Measurements from ENCODE around the gene RITA1. TPM values are rescaled to one million over a fixed set of nuclear protein-coding genes. Genes with fewer than 3 reads are reported as not detected.

RITA1 gene
- total and polyA plus RNA-seq, 9 donors: 9.3 to 12.7 (median 10.0) TPM

- peaks cover 90% of the 10 kb centered on the region for H3K36me3 ChIP-seq (ENCODE audit: control insufficient read depth, insufficient read depth, low read length)
- H3K27ac ChIP-seq (ENCODE audit: low read length): no peak overlapping the region
- peaks cover 8% of the 10 kb centered on the region for H3K4me1 ChIP-seq (ENCODE audit: control insufficient read depth, insufficient read depth, low read length)
- DNase-seq: no peak
- H3K4me3 ChIP-seq (ENCODE audit: low read length): no peak overlapping the region
- 67% methylated on average over 10 of the region's 25 CpGs for WGBS (ENCODE audit: insufficient coverage)
- H3K27me3 ChIP-seq (ENCODE audit: control insufficient read depth, insufficient read depth, low read length): peaks cover 2% of the 10 kb centered on the region
- H3K9me3 ChIP-seq (replicated peaks; ENCODE audit: control insufficient read depth, low read depth, low read length): no peaks in the 10 kb centered on the region
These were observed 23.2 kb upstream of the RITA1 start for GRCh38 chr12:113162102-113163029.

GRCh38 chr12:113163030-113163360, 22.5 kb upstream of the RITA1 start:
- no peak overlapping the region for H3K27ac ChIP-seq (ENCODE audit: low read length)
- no peaks in the 10 kb centered on the region for H3K27me3 ChIP-seq (ENCODE audit: control insufficient read depth, insufficient read depth, low read length)
- peaks cover 8% of the 10 kb centered on the region for H3K4me1 ChIP-seq (ENCODE audit: control insufficient read depth, insufficient read depth, low read length)
- H3K4me3 ChIP-seq (ENCODE audit: low read length): no peak overlapping the region
- H3K36me3 ChIP-seq (ENCODE audit: control insufficient read depth, insufficient read depth, low read length): peaks cover 90% of the 10 kb centered on the region
- H3K9me3 ChIP-seq (replicated peaks; ENCODE audit: control insufficient read depth, low read depth, low read length): no peaks in the 10 kb centered on the region
- DNase-seq: no peak
- 87% methylated on average over 6 of the region's 12 CpGs for WGBS (ENCODE audit: insufficient coverage)

- H3K4me1 ChIP-seq (ENCODE audit: control insufficient read depth, insufficient read depth, low read length): peaks cover 8% of the 10 kb centered on the region
- no peaks in the 10 kb centered on the region for H3K9me3 ChIP-seq (replicated peaks; ENCODE audit: control insufficient read depth, low read depth, low read length)
- 100% methylated on average over 4 of the region's 13 CpGs for WGBS (ENCODE audit: insufficient coverage)
- no peak for DNase-seq
- no peak overlapping the region for H3K4me3 ChIP-seq (ENCODE audit: low read length)
- H3K27me3 ChIP-seq (ENCODE audit: control insufficient read depth, insufficient read depth, low read length): no peaks in the 10 kb centered on the region
- H3K36me3 ChIP-seq (ENCODE audit: control insufficient read depth, insufficient read depth, low read length): peaks cover 90% of the 10 kb centered on the region
- no peak overlapping the region for H3K27ac ChIP-seq (ENCODE audit: low read length)
These were observed 21.5 kb upstream of the RITA1 start for GRCh38 chr12:113164014-113164413.

GRCh38 chr12:113165521-113166450, 19.7 kb upstream of the RITA1 start:
- Histone ChIP-seq H3K9me3 (replicated peaks; ENCODE audit: control insufficient read depth, low read depth, low read length) (no peaks in the 10 kb centered on the region), H3K27ac (ENCODE audit: low read length) (no peak overlapping the region), H3K36me3 (ENCODE audit: control insufficient read depth, insufficient read depth, low read length) (peaks cover 87% of the 10 kb centered on the region), H3K27me3 (ENCODE audit: control insufficient read depth, insufficient read depth, low read length) (no peaks in the 10 kb centered on the region), H3K4me1 (ENCODE audit: control insufficient read depth, insufficient read depth, low read length) (peaks cover 8% of the 10 kb centered on the region), H3K4me3 (ENCODE audit: low read length) (no peak overlapping the region)
- no peak for DNase-seq
- WGBS (ENCODE audit: insufficient coverage): 89% methylated on average over 20 of the region's 32 CpGs

- WGBS (ENCODE audit: insufficient coverage): 87% methylated on average over 10 of the region's 10 CpGs
- peaks cover 88% of the 10 kb centered on the region for H3K36me3 ChIP-seq (ENCODE audit: control insufficient read depth, insufficient read depth, low read length)
- no peak for DNase-seq
- no peaks in the 10 kb centered on the region for H3K27me3 ChIP-seq (ENCODE audit: control insufficient read depth, insufficient read depth, low read length)
- no peak overlapping the region for H3K4me3 ChIP-seq (ENCODE audit: low read length)
- H3K4me1 ChIP-seq (ENCODE audit: control insufficient read depth, insufficient read depth, low read length): no peaks in the 10 kb centered on the region
- no peaks in the 10 kb centered on the region for H3K9me3 ChIP-seq (replicated peaks; ENCODE audit: control insufficient read depth, low read depth, low read length)
- H3K27ac ChIP-seq (ENCODE audit: low read length): no peak overlapping the region
These were observed 17.7 kb upstream of the RITA1 start for GRCh38 chr12:113167868-113168267.

GRCh38 chr12:113169697-113170096, 15.8 kb upstream of the RITA1 start:
- H3K9me3 ChIP-seq (replicated peaks; ENCODE audit: control insufficient read depth, low read depth, low read length): no peaks in the 10 kb centered on the region
- H3K27me3 ChIP-seq (ENCODE audit: control insufficient read depth, insufficient read depth, low read length): no peaks in the 10 kb centered on the region
- no peak overlapping the region for H3K4me3 ChIP-seq (ENCODE audit: low read length)
- 94% methylated on average over 9 of the region's 13 CpGs for WGBS (ENCODE audit: insufficient coverage)
- no peaks in the 10 kb centered on the region for H3K4me1 ChIP-seq (ENCODE audit: control insufficient read depth, insufficient read depth, low read length)
- H3K27ac ChIP-seq (ENCODE audit: low read length): no peak overlapping the region
- no peak for DNase-seq
- H3K36me3 ChIP-seq (ENCODE audit: control insufficient read depth, insufficient read depth, low read length): peaks cover 90% of the 10 kb centered on the region

GRCh38 chr12:113170457-113170856, 15.1 kb upstream of the RITA1 start:
- H3K36me3 ChIP-seq (ENCODE audit: control insufficient read depth, insufficient read depth, low read length): peaks cover 88% of the 10 kb centered on the region
- no peak overlapping the region for H3K4me3 ChIP-seq (ENCODE audit: low read length)
- no peak for DNase-seq
- no peaks in the 10 kb centered on the region for H3K9me3 ChIP-seq (replicated peaks; ENCODE audit: control insufficient read depth, low read depth, low read length)
- H3K27ac ChIP-seq (ENCODE audit: low read length): no peak overlapping the region
- 100% methylated on average over 1 of the region's 5 CpGs for WGBS (ENCODE audit: insufficient coverage)
- H3K27me3 ChIP-seq (ENCODE audit: control insufficient read depth, insufficient read depth, low read length): no peaks in the 10 kb centered on the region
- no peaks in the 10 kb centered on the region for H3K4me1 ChIP-seq (ENCODE audit: control insufficient read depth, insufficient read depth, low read length)

- no peaks in the 10 kb centered on the region for H3K9me3 ChIP-seq (replicated peaks; ENCODE audit: control insufficient read depth, low read depth, low read length)
- H3K27ac ChIP-seq (ENCODE audit: low read length): no peak overlapping the region
- H3K36me3 ChIP-seq (ENCODE audit: control insufficient read depth, insufficient read depth, low read length): peaks cover 84% of the 10 kb centered on the region
- DNase-seq: no peak
- H3K4me1 ChIP-seq (ENCODE audit: control insufficient read depth, insufficient read depth, low read length): no peaks in the 10 kb centered on the region
- no peak overlapping the region for H3K4me3 ChIP-seq (ENCODE audit: low read length)
- H3K27me3 ChIP-seq (ENCODE audit: control insufficient read depth, insufficient read depth, low read length): no peaks in the 10 kb centered on the region
- 94% methylated on average over 2 of the region's 4 CpGs for WGBS (ENCODE audit: insufficient coverage)
These were observed 14.6 kb upstream of the RITA1 start for GRCh38 chr12:113170926-113171325.

- H3K27me3 ChIP-seq (ENCODE audit: control insufficient read depth, insufficient read depth, low read length): no peaks in the 10 kb centered on the region
- no peak overlapping the region for H3K4me3 ChIP-seq (ENCODE audit: low read length)
- peaks cover 84% of the 10 kb centered on the region for H3K36me3 ChIP-seq (ENCODE audit: control insufficient read depth, insufficient read depth, low read length)
- H3K27ac ChIP-seq (ENCODE audit: low read length): no peak overlapping the region
- 100% methylated on average over 2 of the region's 9 CpGs for WGBS (ENCODE audit: insufficient coverage)
- no peaks in the 10 kb centered on the region for H3K4me1 ChIP-seq (ENCODE audit: control insufficient read depth, insufficient read depth, low read length)
- DNase-seq: no peak
- H3K9me3 ChIP-seq (replicated peaks; ENCODE audit: control insufficient read depth, low read depth, low read length): no peaks in the 10 kb centered on the region
These were observed 14.0 kb upstream of the RITA1 start for GRCh38 chr12:113171543-113171942.

- 98% methylated on average over 20 of the region's 20 CpGs for WGBS (ENCODE audit: insufficient coverage)
These were observed 13.3 kb upstream of the RITA1 start for GRCh38 chr12:113172185-113172584.

More at GRCh38 chr12:113172185-113172584, 13.3 kb upstream of the RITA1 start:
- H3K36me3 ChIP-seq (ENCODE audit: control insufficient read depth, insufficient read depth, low read length): peaks cover 85% of the 10 kb centered on the region
- no peaks in the 10 kb centered on the region for H3K4me1 ChIP-seq (ENCODE audit: control insufficient read depth, insufficient read depth, low read length)
- DNase-seq: no peak
- H3K27me3 ChIP-seq (ENCODE audit: control insufficient read depth, insufficient read depth, low read length): no peaks in the 10 kb centered on the region
- H3K4me3 ChIP-seq (ENCODE audit: low read length): no peak overlapping the region
- no peak overlapping the region for H3K27ac ChIP-seq (ENCODE audit: low read length)
- H3K9me3 ChIP-seq (replicated peaks; ENCODE audit: control insufficient read depth, low read depth, low read length): peaks cover 5% of the 10 kb centered on the region

Measured in muscle of leg (tissue), 11 donors.